IMR-90 (cell line): Measurements from ENCODE around the gene STK32A. TPM values are rescaled to one million over a fixed set of nuclear protein-coding genes. Genes with fewer than 3 reads are reported as not detected.

Source experiments
- ATAC-seq: fragments of 200-7000 bp; cut with Tn5 transposase; 2 replicates; pipeline ENCODE4 v1.9.1; 2020; ENCODE audit warnings: low read depth, mild to moderate bottlenecking, moderate library complexity
- BruUV-seq: library from RNA; stranded (reverse); fragments of 400-500 nt; replicated peaks from 2 replicates; lab custom pipeline; 2021; lab: Mats Ljungman, UMichigan
- CTCF ChIA-PET: fragments of 300-600 bp; formaldehyde crosslinking; extraction: SDS; loops from one replicate; lab custom pipeline; 2021; ENCODE audit warnings: antibody characterized with exemption; lab: Yijun Ruan, JAX
- POLR2A ChIA-PET: fragments of 300-600 bp; sonication (Branson Sonifier 250); formaldehyde crosslinking; loops from one replicate; lab custom pipeline; 2022; ENCODE audit warnings: antibody characterized with exemption; ENCODE audit not compliant: unreplicated experiment; lab: Charles Lee
- DNase-seq: peaks from one replicate; pipeline ENCODE4 v3.0.0; 2013
- H2AFZ ChIP-seq: replicated peaks from 2 replicates; pipeline ENCODE3; 2013; ENCODE audit warnings: low read length, mild to moderate bottlenecking; ENCODE audit not compliant: poor library complexity
- H2AK5ac ChIP-seq: 2 replicates; pipeline ENCODE4 v1.6.1; 2013; ENCODE audit warnings: low read depth, low read length, inconsistent platforms
- H2AK9ac ChIP-seq: replicated peaks from 2 replicates; pipeline ENCODE3; 2013; ENCODE audit warnings: mild to moderate bottlenecking, low read depth, low read length, moderate library complexity; ENCODE audit not compliant: poor library complexity
- H2BK120ac ChIP-seq: 2 replicates; pipeline ENCODE4 v1.6.1; 2013; ENCODE audit warnings: low read depth, low read length, inconsistent platforms
- H2BK15ac ChIP-seq: 3 replicates; pipeline ENCODE4 v1.6.1; 2013; ENCODE audit warnings: low read depth, low read length, inconsistent platforms
- H2BK20ac ChIP-seq: 2 replicates; pipeline ENCODE4 v1.6.1; 2013; ENCODE audit warnings: low read depth, mild to moderate bottlenecking, inconsistent platforms, low read length, moderate library complexity
- H2BK5ac ChIP-seq: 2 replicates; pipeline ENCODE4 v1.6.1; 2013; ENCODE audit warnings: mild to moderate bottlenecking, low read depth, low read length, inconsistent platforms; ENCODE audit not compliant: poor library complexity, severe bottlenecking
- H3K14ac ChIP-seq: replicated peaks from 2 replicates; pipeline ENCODE4 v1.6.1; 2013; ENCODE audit warnings: low read depth, low read length, inconsistent platforms
- H3K18ac ChIP-seq: 2 replicates; pipeline ENCODE4 v1.6.1; 2013; ENCODE audit warnings: low read depth, low read length, control low read depth
- H3K23ac ChIP-seq: 2 replicates; pipeline ENCODE4 v1.6.1; 2013; ENCODE audit warnings: low read depth, low read length, inconsistent platforms
- H3K27ac ChIP-seq: 2 replicates; pipeline ENCODE4 v1.5.1; 2013; ENCODE audit warnings: mild to moderate bottlenecking, control low read depth, low read length; ENCODE audit not compliant: insufficient read depth
- H3K27me3 ChIP-seq: 2 replicates; pipeline ENCODE4 v1.6.1; 2013; ENCODE audit warnings: low read length; ENCODE audit not compliant: control insufficient read depth, insufficient read depth
- H3K36me3 ChIP-seq: 2 replicates; pipeline ENCODE4 v1.6.1; 2013; ENCODE audit warnings: low read length, mixed read lengths; ENCODE audit not compliant: control insufficient read depth, insufficient read depth
- H3K4ac ChIP-seq: 2 replicates; pipeline ENCODE4 v1.6.1; 2013; ENCODE audit warnings: low read depth, low read length, inconsistent platforms
- H3K4me1 ChIP-seq: 2 replicates; pipeline ENCODE4 v1.6.1; 2013; ENCODE audit warnings: low read length, mixed read lengths; ENCODE audit not compliant: control insufficient read depth, insufficient read depth
- H3K4me2 ChIP-seq: 2 replicates; pipeline ENCODE4 v1.6.1; 2013; ENCODE audit warnings: low read depth, mild to moderate bottlenecking, control low read depth, low read length, moderate library complexity
- H3K4me3 ChIP-seq: 2 replicates; pipeline ENCODE4 v1.5.1; 2013; ENCODE audit warnings: low read depth, mild to moderate bottlenecking, control low read depth, low read length, moderate library complexity; ENCODE audit not compliant: insufficient read depth
- H3K56ac ChIP-seq: 2 replicates; pipeline ENCODE4 v1.6.1; 2013; ENCODE audit warnings: low read length, inconsistent platforms; ENCODE audit not compliant: insufficient read depth; ENCODE audit errors: extremely low read depth
- H3K79me1 ChIP-seq, 2 experiments: 2 replicates each; pipeline ENCODE4 v1.6.1; 2013; ENCODE audit warnings: low read length in 2 of 2, inconsistent platforms in 1 of 2, low read depth in 1 of 2
- H3K9ac ChIP-seq: 2 replicates; pipeline ENCODE4 v1.6.1; 2013; ENCODE audit warnings: low read depth, low read length, control low read depth
- H3K9me1 ChIP-seq: 2 replicates; pipeline ENCODE4 v1.6.1; 2013; ENCODE audit warnings: low read length, inconsistent platforms; ENCODE audit not compliant: insufficient read depth
- H3K9me3 ChIP-seq: 2 replicates; pipeline ENCODE4 v1.6.1; 2013; ENCODE audit warnings: low read length; ENCODE audit not compliant: control insufficient read depth, insufficient read depth
- H4K20me1 ChIP-seq: 2 replicates; pipeline ENCODE4 v1.6.1; 2013; ENCODE audit warnings: low read length, inconsistent platforms; ENCODE audit not compliant: insufficient read depth
- H4K5ac ChIP-seq: 2 replicates; pipeline ENCODE4 v1.6.1; 2013; ENCODE audit warnings: mild to moderate bottlenecking, low read depth, low read length, control low read depth
- H4K8ac ChIP-seq, 2 experiments: 2 replicates each; pipeline ENCODE4 v1.6.1; 2013; ENCODE audit warnings: low read depth in 2 of 2, low read length in 2 of 2, control low read depth in 1 of 2, inconsistent platforms in 1 of 2
- H4K91ac ChIP-seq: 2 replicates; pipeline ENCODE4 v1.6.1; 2013; ENCODE audit warnings: low read depth, low read length, inconsistent platforms; ENCODE audit not compliant: insufficient read depth
- BHLHE40 ChIP-seq: fragments of 150-350 bp; IDR thresholded peaks from 2 replicates; pipeline ENCODE4 v1.6.1; 2016; ENCODE audit warnings: mild to moderate bottlenecking, low read depth, low read length
- CEBPB ChIP-seq: IDR thresholded peaks from 2 replicates; pipeline ENCODE4 v1.6.1; 2012; ENCODE audit warnings: low read depth, low read length, improper control_type of control experiment
- FOS ChIP-seq: fragments of 150-350 bp; IDR thresholded peaks from 2 replicates; pipeline ENCODE4 v1.6.1; 2016; ENCODE audit warnings: low read depth, low read length
- MAFK ChIP-seq: IDR thresholded peaks from 2 replicates; pipeline ENCODE4 v1.6.1; 2012; ENCODE audit warnings: low read depth, low read length, improper control_type of control experiment
- MAZ ChIP-seq: IDR thresholded peaks from 2 replicates; pipeline ENCODE4 v1.6.1; 2012; ENCODE audit warnings: low read depth, mild to moderate bottlenecking, low read length, improper control_type of control experiment, moderate library complexity, borderline replicate concordance
- NFE2L2 ChIP-seq: fragments of 150-350 bp; IDR thresholded peaks from 2 replicates; pipeline ENCODE4 v1.6.1; 2016; ENCODE audit warnings: low read depth, mild to moderate bottlenecking, low read length
- POLR2A ChIP-seq: IDR thresholded peaks from 2 replicates; pipeline ENCODE4 v1.6.1; 2012; ENCODE audit warnings: mild to moderate bottlenecking, low read depth, low read length
- RAD21 ChIP-seq: IDR thresholded peaks from 2 replicates; pipeline ENCODE4 v1.6.1; 2012; ENCODE audit warnings: low read length, improper control_type of control experiment
- RCOR1 ChIP-seq: IDR thresholded peaks from 2 replicates; pipeline ENCODE4 v1.6.1; 2012; ENCODE audit warnings: mild to moderate bottlenecking, low read length, improper control_type of control experiment; ENCODE audit not compliant: insufficient replicate concordance
- RFX5 ChIP-seq: IDR thresholded peaks from 2 replicates; pipeline ENCODE4 v1.8.0; 2012; ENCODE audit warnings: low read depth, mild to moderate bottlenecking, low read length, moderate library complexity
- SMC3 ChIP-seq: fragments of 150-350 bp; IDR thresholded peaks from 2 replicates; pipeline ENCODE4 v1.6.1; 2016; ENCODE audit warnings: low read depth, mild to moderate bottlenecking, antibody characterized with exemption, low read length, moderate library complexity
- WGBS, 2 experiments: methylation state at CpG; one replicate each; pipeline versions ENCODE4 v1.1.5 to v1.1.7; 2013; ENCODE audit warnings: missing lambda C conversion rate in 2 of 2; ENCODE audit not compliant: insufficient read length in 1 of 2; ENCODE audit errors: extremely low coverage in 2 of 2; 5-methylcytosine and 5-hydroxymethylcytosine counted together
- dilution Hi-C: fragments of 300-500 bp; cut with HindIII; formaldehyde crosslinking; loops from one replicate; pipeline ENCODE4 v1.14.3; 2018; ENCODE audit warnings: low sequenced_read_pairs; ENCODE audit not compliant: unreplicated experiment
- in situ Hi-C: fragments of 300-500 bp; cut with MboI; formaldehyde crosslinking; loops from 3 replicates; pipeline ENCODE4 v1.14.3; 2019; ENCODE audit warnings: low sequenced_read_pairs, inconsistent platforms, mixed read lengths
- intact Hi-C: fragments of 100-400 bp; cut with micrococcal nuclease; formaldehyde crosslinking; loops from 2 replicates; pipeline ENCODE4 v1.10.0; 2022
- polyA plus RNA-seq, 3 experiments: library from polyadenylated mRNA; depleted of rRNA; stranded (reverse); fragments of >200 nt; gene quantifications; 2 replicates each; pipeline ENCODE4 v1.2.3, GENCODE V29; 2012; ENCODE audit warnings: low replicate concordance in 1 of 3
- total RNA-seq: library from RNA; depleted of rRNA; stranded (reverse); fragments of >200 nt; gene quantifications from 2 replicates; pipeline ENCODE4 v1.2.3, GENCODE V29; 2012
- TF ChIP-seq, protein P1 (sequence below): fragments of 150-350 bp; IDR thresholded peaks from 2 replicates; pipeline ENCODE4 v1.6.1; 2016; ENCODE audit warnings: low read depth, mild to moderate bottlenecking, low read length, moderate library complexity, borderline replicate concordance

Gene STK32A
- total and polyA plus RNA-seq, 2 of the 4 experiments (the other 2 are of a cell fraction), result 0.12 to 0.18 TPM

- Histone ChIP-seq H2BK120ac (no peak overlapping the region), H3K9me1 (no peaks in the 10 kb centered on the region), H3K56ac (no peak overlapping the region), H3K27me3 (no peaks in the 10 kb centered on the region; the same call in 1 of the 2 replicates), H2AK5ac (no peak overlapping the region), H4K5ac (no peak overlapping the region), H3K9ac (no peak overlapping the region), H4K20me1 (no peaks in the 10 kb centered on the region), H3K27ac (no peak overlapping the region), H2AK9ac (no peak overlapping the region), H3K79me1 (no peaks in the 10 kb centered on the region), H3K4me2 (no peak overlapping the region), H2BK5ac (no peak overlapping the region), H3K9me3 (no peaks in the 10 kb centered on the region), H3K4me3 (no peak overlapping the region), H2BK20ac (no peak overlapping the region), H4K91ac (no peak overlapping the region), H2BK15ac (no peak overlapping the region), H3K4ac (no peak overlapping the region), H3K23ac (no peak overlapping the region), H4K8ac (no peak overlapping the region), H3K18ac (no peak overlapping the region), H3K4me1 (no peaks in the 10 kb centered on the region), H3K14ac (no peak overlapping the region), H3K36me3 (no peaks in the 10 kb centered on the region), H2AFZ (no peak overlapping the region)
- intact Hi-C loops (no loop called here), in situ Hi-C loops (no loop called here), dilution Hi-C loops (no loop called here)
- no CpG with 5 or more reads among the region's 1 CpG for WGBS, 2 experiments
- CTCF ChIA-PET, result no interaction called here
- BruUV-seq, result no TSS peak
- ATAC-seq (no peak), DNase-seq (no peak)
- POLR2A ChIA-PET, result no interaction called here
- TF ChIP-seq POLR2A (no peak), MAZ (no peak), RFX5 (no peak), NFE2L2 (no peak), BHLHE40 (no peak), MAFK (no peak), CEBPB (no peak), RCOR1 (no peak), FOS (no peak), RAD21 (no peak), SMC3 (no peak)
- TF ChIP-seq, protein P1, sequence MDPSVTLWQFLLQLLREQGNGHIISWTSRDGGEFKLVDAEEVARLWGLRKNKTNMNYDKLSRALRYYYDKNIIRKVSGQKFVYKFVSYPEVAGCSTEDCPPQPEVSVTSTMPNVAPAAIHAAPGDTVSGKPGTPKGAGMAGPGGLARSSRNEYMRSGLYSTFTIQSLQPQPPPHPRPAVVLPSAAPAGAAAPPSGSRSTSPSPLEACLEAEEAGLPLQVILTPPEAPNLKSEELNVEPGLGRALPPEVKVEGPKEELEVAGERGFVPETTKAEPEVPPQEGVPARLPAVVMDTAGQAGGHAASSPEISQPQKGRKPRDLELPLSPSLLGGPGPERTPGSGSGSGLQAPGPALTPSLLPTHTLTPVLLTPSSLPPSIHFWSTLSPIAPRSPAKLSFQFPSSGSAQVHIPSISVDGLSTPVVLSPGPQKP, result no peak
These were observed 51.5 kb downstream of the STK32A start for GRCh38 chr5:147286296-147286695.
